NCI-H146 treated with DMSO at 0.1 percent for 48 hours (cell line): ENCODE data around the gene ASB10.

Experiments
- DNase-seq: peaks from one replicate; lab custom pipeline; 2025; ENCODE audit not compliant: unreplicated experiment; lab: John Stamatoyannopoulos, UW

The ASB10 gene

GRCh38 chr7:151189038-151189437, 2.0 kb upstream of the ASB10 start:
- DNase-seq, result no peak

GRCh38 chr7:151188252-151188542, 1.1 kb upstream of the ASB10 start:
- DNase-seq, result no peak

GRCh38 chr7:151187409-151188251, 580 bp upstream of the ASB10 start:
- DNase-seq, result no peak

- no peak for DNase-seq
Measured at GRCh38 chr7:151185762-151186639, 1.0 kb downstream of the ASB10 start.

GRCh38 chr7:151181011-151181431, 6.0 kb downstream of the ASB10 start:
- DNase-seq, result no peak

- DNase-seq, result no peak
Measured at GRCh38 chr7:151179946-151180345, 7.1 kb downstream of the ASB10 start.

GRCh38 chr7:151179287-151179860, 7.7 kb downstream of the ASB10 start:
- no peak for DNase-seq

- no peak for DNase-seq
Measured at GRCh38 chr7:151178831-151179230, 8.2 kb downstream of the ASB10 start.

GRCh38 chr7:151178236-151178635, 8.8 kb downstream of the ASB10 start:
- no peak for DNase-seq

GRCh38 chr7:151177310-151177709, 9.7 kb downstream of the ASB10 start:
- no peak for DNase-seq

- DNase-seq, result no peak
Measured at GRCh38 chr7:151176401-151176800, 10.6 kb downstream of the ASB10 start.

- no peak for DNase-seq
Measured at GRCh38 chr7:151175793-151176311, 11.2 kb downstream of the ASB10 start.

- DNase-seq, result no peak
Measured at GRCh38 chr7:151175047-151175792, 11.8 kb downstream of the ASB10 start.

- no peak for DNase-seq
Measured at GRCh38 chr7:151174246-151175046, 12.6 kb downstream of the ASB10 start.

GRCh38 chr7:151173386-151174245, 13.4 kb downstream of the ASB10 start:
- DNase-seq, result no peak

GRCh38 chr7:151172273-151173141, 14.5 kb downstream of the ASB10 start:
- DNase-seq, result no peak

- DNase-seq, result no peak
Measured at GRCh38 chr7:151168787-151169162, 18.3 kb downstream of the ASB10 start.
